Stimulated activated CD4-positive, alpha-beta T cell treated with anti-CD3 and anti-CD28 coated beads, Interleukin-1b, Interleukin-23, amount 100 ng/mL, for 48 hours (primary cell): ENCODE results near the gene CLN3.
"Not testable (repeated sequence)": the region's sequence is repeated elsewhere in the genome, so short reads cannot be mapped to it uniquely, and the experiment has no call there.

Experiments
- DNase-seq: peaks from one replicate; pipeline ENCODE4 v3.0.0-alpha.2; 2020

CLN3 gene

GRCh38 chr16:28513484-28514181 is 21.8 kb upstream of the CLN3 start:
- DNase-seq, result no peak

GRCh38 chr16:28511801-28512789 is 20.2 kb upstream of the CLN3 start:
- no peak for DNase-seq

DNA sequence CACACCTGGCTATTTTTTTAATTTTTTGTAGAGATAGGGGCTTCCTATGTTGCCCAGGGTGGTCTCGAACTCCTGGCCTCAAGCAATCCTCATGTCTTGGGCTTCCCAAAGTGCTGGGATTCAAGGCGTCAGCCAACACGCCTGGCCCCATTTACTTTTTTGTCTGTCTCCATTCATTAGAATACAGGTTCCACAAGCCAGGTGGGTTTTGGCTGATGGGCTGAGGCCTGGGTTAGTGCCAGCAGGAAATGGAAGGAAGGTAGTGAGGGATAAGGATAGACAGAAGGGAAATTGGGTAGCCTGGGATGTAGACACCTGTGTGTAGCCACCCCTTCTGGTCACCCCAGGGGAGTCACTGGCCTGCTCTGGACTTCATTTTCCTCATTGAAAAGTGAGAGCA is 19.2 kb upstream of the CLN3 start:
- no peak for DNase-seq

DNA sequence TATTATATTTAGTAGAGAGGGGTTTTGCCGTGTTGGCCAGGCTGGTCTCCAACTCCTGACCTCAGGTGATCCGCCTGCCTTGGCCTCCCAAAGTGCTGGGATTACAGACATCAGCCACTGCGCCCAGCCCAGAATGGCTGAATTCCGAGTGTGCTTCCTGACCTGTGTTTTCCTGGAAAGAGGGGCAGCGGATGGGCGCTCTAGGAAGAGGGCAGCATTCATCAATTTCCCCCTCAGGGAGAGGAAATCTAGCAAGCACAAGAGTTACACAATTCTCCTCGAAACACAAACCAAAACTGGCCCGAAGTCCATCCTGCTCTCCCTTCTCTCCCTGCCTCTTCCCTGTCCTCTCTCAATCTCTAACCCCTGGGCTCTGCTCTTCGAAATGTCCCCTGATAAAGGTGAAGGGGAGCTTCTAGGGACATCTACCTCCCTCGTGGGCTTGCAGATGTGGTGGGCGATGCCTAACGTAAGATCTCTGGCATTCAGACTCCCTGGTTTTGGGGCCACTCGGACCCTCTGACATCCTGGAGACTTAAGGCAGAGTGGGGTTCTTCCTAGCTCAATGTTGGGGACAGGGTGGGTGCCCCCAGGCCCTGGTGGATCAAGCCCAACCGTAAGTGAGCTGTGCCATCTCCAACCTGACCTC is 13.7 kb upstream of the CLN3 start:
- no peak for DNase-seq

DNA sequence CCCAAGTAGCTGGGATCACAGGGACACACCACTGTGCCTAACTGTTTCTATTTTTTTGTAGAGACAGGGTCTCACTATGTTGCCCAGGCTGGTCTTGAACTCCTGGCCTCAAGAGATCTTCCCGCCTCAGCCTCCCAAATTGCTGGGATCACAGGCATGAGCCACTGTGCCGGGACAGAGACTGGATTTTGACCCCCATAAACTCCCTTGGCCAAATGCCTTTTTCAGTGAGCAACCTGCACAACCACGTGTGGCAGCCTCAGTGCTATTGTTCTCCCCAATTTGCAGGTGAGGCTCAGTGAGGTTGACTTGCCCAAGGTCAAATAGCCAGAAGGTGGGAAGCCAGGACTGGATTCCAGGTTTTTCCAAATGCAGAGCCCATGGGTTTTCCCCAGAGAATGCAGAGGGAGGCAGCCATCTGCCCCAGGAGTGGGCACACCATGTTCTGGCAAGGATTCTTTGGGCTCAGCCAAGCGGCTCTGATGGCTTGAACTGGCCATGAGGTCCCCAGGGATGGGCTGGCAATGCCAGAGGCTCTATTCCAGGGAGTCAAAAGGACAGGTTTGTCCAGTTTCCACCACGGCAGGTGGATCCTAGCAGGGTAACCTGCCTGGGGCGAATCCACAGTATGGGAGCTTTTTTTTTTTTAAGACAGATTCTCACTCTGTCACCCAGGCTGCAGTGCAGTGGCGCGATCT is 13.0 kb upstream of the CLN3 start:
- no peak for DNase-seq

- DNase-seq, result no peak
These were observed 11.8 kb upstream of the CLN3 start for GRCh38 chr16:28503470-28504259.

GRCh38 chr16:28502290-28502689 is 10.4 kb upstream of the CLN3 start:
- no peak for DNase-seq

DNA sequence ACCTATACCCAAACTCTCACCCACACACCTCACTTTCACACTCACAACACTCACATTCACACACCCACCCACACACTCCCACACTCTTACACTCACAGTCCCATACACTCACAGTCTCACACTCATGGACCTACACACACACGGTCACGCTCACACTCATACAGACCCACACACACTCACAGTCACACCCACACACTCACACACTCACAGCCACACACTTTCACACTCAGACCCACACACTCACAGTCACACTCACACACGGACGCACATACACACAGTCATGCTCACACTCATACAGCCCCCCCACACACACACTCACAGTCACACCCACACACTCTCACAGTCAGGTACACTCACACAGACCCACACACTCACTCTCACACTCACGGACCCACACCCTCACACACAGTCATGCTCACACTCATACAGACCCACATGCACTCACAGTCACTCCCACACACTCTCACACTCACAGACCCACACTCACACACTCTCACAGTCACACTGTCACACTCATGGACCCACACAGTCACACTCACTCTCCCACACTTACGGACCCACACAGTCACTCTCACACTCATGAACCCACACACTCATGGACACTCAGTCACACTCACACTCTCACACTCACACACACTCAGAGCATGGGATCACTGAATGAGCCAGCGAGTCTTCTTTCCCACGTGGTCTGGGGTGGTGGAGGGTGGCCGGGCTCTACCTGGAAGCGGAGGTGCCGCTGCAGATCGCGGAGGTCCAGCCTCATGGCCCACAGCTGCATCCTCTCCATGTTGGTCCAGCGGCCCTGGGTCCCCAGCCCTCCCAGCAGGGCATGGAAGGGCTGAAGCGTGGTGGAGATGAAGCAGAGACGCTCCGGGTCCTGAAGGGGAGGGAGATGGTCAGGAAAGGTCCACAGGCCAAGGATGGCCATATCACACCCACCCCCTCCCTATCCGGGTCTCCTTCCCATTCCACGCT is 9.7 kb upstream of the CLN3 start:
- no peak for DNase-seq

GRCh38 chr16:28500476-28501180 is 8.8 kb upstream of the CLN3 start:
- not testable (repeated sequence) for DNase-seq

GRCh38 chr16:28499854-28500253 is 8.0 kb upstream of the CLN3 start:
- DNase-seq, result no peak

DNA sequence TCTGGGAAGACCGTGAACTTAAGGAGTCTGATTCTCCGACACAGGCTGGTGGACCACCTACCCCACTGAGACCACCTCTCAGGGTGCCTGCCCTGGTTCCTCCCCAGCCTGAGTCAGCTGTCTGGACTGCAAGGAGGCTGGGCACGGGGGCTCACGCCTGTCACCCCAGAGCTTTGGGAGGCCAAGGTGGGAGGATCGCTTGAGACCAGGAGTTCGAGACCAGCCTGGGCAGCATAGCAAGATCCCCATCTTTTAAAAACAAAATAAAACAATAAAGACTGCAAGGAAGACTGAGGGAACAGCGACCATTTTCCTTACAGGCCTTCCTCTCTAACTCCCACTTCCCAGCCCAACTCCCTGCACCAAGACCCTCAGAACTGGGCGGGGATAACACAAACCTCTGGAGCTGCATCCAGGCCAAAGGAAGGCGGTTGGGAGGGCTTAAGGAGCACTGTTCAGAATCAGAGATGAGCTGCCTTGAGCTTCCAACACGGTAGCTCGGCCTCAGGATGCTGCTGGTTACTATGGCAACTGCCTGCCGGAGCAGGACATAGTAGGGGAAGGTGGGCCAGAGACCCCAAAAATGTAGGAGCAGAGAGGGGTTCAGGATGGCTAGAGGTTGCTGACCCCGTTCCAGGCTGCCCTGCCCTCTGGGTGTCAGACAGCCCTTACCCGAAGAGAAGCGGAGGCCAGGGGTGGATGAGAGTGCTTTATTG is 7.0 kb upstream of the CLN3 start:
- no peak for DNase-seq

GRCh38 chr16:28497861-28498599 is 6.2 kb upstream of the CLN3 start:
- no peak for DNase-seq

GRCh38 chr16:28497386-28497785 is 5.5 kb upstream of the CLN3 start:
- DNase-seq, result no peak

GRCh38 chr16:28496844-28497243 is 5.0 kb upstream of the CLN3 start:
- DNase-seq, result no peak

DNA sequence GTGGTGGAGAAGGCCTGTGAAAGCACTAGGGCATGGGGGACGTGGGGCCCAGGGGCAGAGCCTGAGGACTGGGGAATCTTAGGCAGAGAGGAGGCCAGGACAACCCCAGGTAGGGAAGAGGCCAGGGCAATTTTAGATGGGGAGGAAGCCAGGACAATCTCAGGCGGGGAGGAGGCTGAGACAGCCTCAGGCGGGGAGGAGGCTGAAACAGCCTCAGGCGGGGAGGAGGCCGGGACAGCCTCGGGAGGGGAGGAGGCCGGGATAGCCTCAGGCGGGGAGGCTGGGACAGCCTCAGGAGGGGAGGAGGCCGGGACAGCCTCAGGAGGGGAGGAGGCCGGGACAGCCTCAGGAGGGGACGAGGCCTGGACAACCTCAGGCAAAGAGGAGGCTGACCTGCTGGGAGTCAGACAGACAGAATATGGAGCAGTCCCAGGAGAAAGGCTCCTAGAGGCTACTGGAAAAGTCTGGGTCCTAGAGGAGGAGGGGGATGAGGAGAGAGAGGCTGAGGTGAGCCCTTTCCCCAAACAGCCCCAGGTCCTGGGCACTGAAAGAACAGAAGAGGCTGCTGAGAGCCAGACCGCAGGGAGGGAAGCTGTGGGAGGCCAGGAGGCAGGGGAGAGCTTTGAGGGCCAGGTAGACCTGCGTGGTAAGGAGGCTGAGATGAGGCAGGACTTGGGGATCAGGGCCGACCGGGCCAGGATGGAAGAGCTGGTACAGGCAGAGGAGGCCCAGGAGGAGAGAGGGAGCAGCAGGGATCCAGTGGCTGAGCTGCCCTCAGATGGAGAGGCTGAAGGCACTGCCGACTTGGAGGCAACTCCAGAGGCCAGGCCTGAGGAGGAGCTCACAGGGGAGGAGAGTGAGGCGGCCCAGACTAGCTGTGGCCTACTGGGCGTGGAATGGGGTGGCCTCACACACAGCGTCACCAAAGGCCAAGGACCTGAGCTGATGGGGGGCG is 4.2 kb upstream of the CLN3 start:
- no peak for DNase-seq

- DNase-seq, result no peak
These were observed 3.4 kb upstream of the CLN3 start for GRCh38 chr16:28495098-28495793.
